Smooth muscle cell (in vitro differentiated cells): ENCODE data around the gene TUFT1. TPM values are rescaled to one million over a fixed set of nuclear protein-coding genes. Genes with fewer than 3 reads are reported as not detected.

Experiments used
- DNase-seq: peaks from one replicate; lab custom pipeline; 2025; ENCODE audit not compliant: unreplicated experiment; lab: John Stamatoyannopoulos, UW
- H2AFZ ChIP-seq: fragments of 200-600 bp; sonication (generic); 2 replicates; pipeline ENCODE4 v1.6.0; 2016; ENCODE audit warnings: antibody characterized with exemption, low read depth, mild to moderate bottlenecking
- H3F3A ChIP-seq: fragments of 200-600 bp; sonication (generic); 2 replicates; pipeline ENCODE4 v1.6.0; 2017; ENCODE audit warnings: antibody characterized with exemption, low read depth
- H3K27ac ChIP-seq: fragments of 200-600 bp; sonication (generic); 2 replicates; pipeline ENCODE4 v1.5.1; 2016; ENCODE audit warnings: low read depth, mild to moderate bottlenecking
- H3K27me3 ChIP-seq: fragments of 200-600 bp; sonication (generic); 2 replicates; pipeline ENCODE4 v1.6.1; 2016; ENCODE audit warnings: low read depth, mild to moderate bottlenecking
- H3K36me3 ChIP-seq: fragments of 200-600 bp; sonication (generic); 2 replicates; pipeline ENCODE4 v1.5.1; 2016; ENCODE audit warnings: low read depth
- H3K4me1 ChIP-seq: fragments of 200-600 bp; sonication (generic); 2 replicates; pipeline ENCODE4 v1.5.1; 2016; ENCODE audit warnings: low read depth
- H3K4me2 ChIP-seq: fragments of 200-600 bp; sonication (generic); 2 replicates; pipeline ENCODE4 v1.6.0; 2016; ENCODE audit warnings: mild to moderate bottlenecking
- H3K4me3 ChIP-seq: fragments of 200-600 bp; sonication (generic); 2 replicates; pipeline ENCODE4 v1.5.1; 2016; ENCODE audit warnings: mild to moderate bottlenecking
- H3K79me2 ChIP-seq: fragments of 200-600 bp; sonication (generic); 2 replicates; pipeline ENCODE4 v1.6.0; 2016; ENCODE audit warnings: low read depth, mild to moderate bottlenecking
- H3K9ac ChIP-seq: fragments of 200-600 bp; sonication (generic); 2 replicates; pipeline ENCODE4 v1.6.0; 2016; ENCODE audit warnings: low read depth
- H3K9me3 ChIP-seq: fragments of 200-600 bp; sonication (generic); replicated peaks from 2 replicates; pipeline ENCODE4 v1.5.1; 2016; ENCODE audit warnings: low read depth
- H4K20me1 ChIP-seq: fragments of 200-600 bp; sonication (generic); 2 replicates; pipeline ENCODE4 v1.6.0; 2016; ENCODE audit warnings: low read depth
- CTCF ChIP-seq: fragments of 200-600 bp; sonication (generic); IDR thresholded peaks from 2 replicates; pipeline ENCODE4 v1.5.1; 2017; ENCODE audit warnings: borderline replicate concordance, mild to moderate bottlenecking, antibody characterized with exemption; ENCODE audit not compliant: insufficient read depth, poor library complexity, severe bottlenecking
- WGBS: methylation state at CpG from one replicate; pipeline ENCODE4 v1.1.7; 2016; ENCODE audit warnings: low lambda C conversion rate; 5-methylcytosine and 5-hydroxymethylcytosine counted together
- polyA plus RNA-seq: library from polyadenylated mRNA; unstranded; fragments of >200 nt; fragmentation: Nextera tagmentation; extraction: Ambion mirVana; gene quantifications from 2 replicates; pipeline ENCODE4 v1.2.1, GENCODE V29; 2016
- total RNA-seq: library from RNA; depleted of rRNA; stranded (reverse); fragments of >200 nt; gene quantifications from 2 replicates; pipeline ENCODE4 v1.2.3, GENCODE V29; 2014

The TUFT1 gene
- total and polyA plus RNA-seq, 2 experiments from 2014 or later: 15.1 to 20.0 TPM

- H3K27me3 ChIP-seq: no peaks in the 10 kb centered on the region
- TF ChIP-seq CTCF: no peak
- H4K20me1 ChIP-seq: no peaks in the 10 kb centered on the region
- no peak overlapping the region for H2AFZ ChIP-seq
- H3K9ac ChIP-seq: no peak overlapping the region
- H3K4me1 ChIP-seq: no peaks in the 10 kb centered on the region
- no peak overlapping the region for H3K4me2 ChIP-seq
- H3K9me3 ChIP-seq: no peaks in the 10 kb centered on the region
- no peaks in the 10 kb centered on the region for H3K79me2 ChIP-seq
- DNase-seq: no peak
- H3K36me3 ChIP-seq: no peaks in the 10 kb centered on the region
- H3K27ac ChIP-seq: no peak overlapping the region
- H3K4me3 ChIP-seq: no peak overlapping the region
- H3F3A ChIP-seq: no peaks in the 10 kb centered on the region
- WGBS: 85% methylated on average over 2 of the region's 2 CpGs
These were observed 64.2 kb downstream of the TUFT1 start for GRCh38 chr1:151604291-151604690.

- no peak overlapping the region for H3K27ac ChIP-seq
- peaks cover 2% of the 10 kb centered on the region for H3K4me1 ChIP-seq
- no peak for DNase-seq
- H3K4me2 ChIP-seq: no peak overlapping the region
- no peak overlapping the region for H3K4me3 ChIP-seq
- H3K36me3 ChIP-seq: no peaks in the 10 kb centered on the region
- no peaks in the 10 kb centered on the region for H3K27me3 ChIP-seq
- no peak overlapping the region for H2AFZ ChIP-seq
- no peaks in the 10 kb centered on the region for H3F3A ChIP-seq
- TF ChIP-seq CTCF: no peak
- H3K79me2 ChIP-seq: no peaks in the 10 kb centered on the region
- H3K9ac ChIP-seq: no peak overlapping the region
- no peaks in the 10 kb centered on the region for H4K20me1 ChIP-seq
- H3K9me3 ChIP-seq: no peaks in the 10 kb centered on the region
These were observed 66.3 kb downstream of the TUFT1 start for GRCh38 chr1:151606384-151606783.

- Histone ChIP-seq H3F3A (no peaks in the 10 kb centered on the region), H3K9ac (no peak overlapping the region), H3K79me2 (no peaks in the 10 kb centered on the region), H2AFZ (no peak overlapping the region), H3K4me2 (no peak overlapping the region), H3K4me1 (peaks cover 4% of the 10 kb centered on the region), H3K27me3 (no peaks in the 10 kb centered on the region), H3K9me3 (no peaks in the 10 kb centered on the region), H3K4me3 (no peak overlapping the region), H3K36me3 (no peaks in the 10 kb centered on the region), H3K27ac (no peak overlapping the region), H4K20me1 (no peaks in the 10 kb centered on the region)
- 79% methylated on average over 3 of the region's 3 CpGs for WGBS
- no peak for DNase-seq
- TF ChIP-seq CTCF: no peak
These were observed 66.7 kb downstream of the TUFT1 start for GRCh38 chr1:151606857-151607256.

- peaks cover 22% of the 10 kb centered on the region for H3K79me2 ChIP-seq
- H2AFZ ChIP-seq: no peak overlapping the region
- H3K9ac ChIP-seq: no peak overlapping the region
- no peak overlapping the region for H3K27ac ChIP-seq
- WGBS: 98% methylated on average over 3 of the region's 3 CpGs
- H3K4me1 ChIP-seq: peaks cover 15% of the 10 kb centered on the region
- no peak for TF ChIP-seq CTCF
- no peak overlapping the region for H3K4me2 ChIP-seq
- H3K4me3 ChIP-seq: no peak overlapping the region
- H3K36me3 ChIP-seq: no peaks in the 10 kb centered on the region
- no peak for DNase-seq
- H4K20me1 ChIP-seq: peaks cover 16% of the 10 kb centered on the region
- no peaks in the 10 kb centered on the region for H3K9me3 ChIP-seq
- no peaks in the 10 kb centered on the region for H3F3A ChIP-seq
- H3K27me3 ChIP-seq: no peaks in the 10 kb centered on the region
These were observed 70.0 kb downstream of the TUFT1 start for GRCh38 chr1:151610142-151610541.
